Cardiac fibroblast (primary cell): ENCODE data around the gene GLIS1.

Experiments used
- DNase-seq, 2 donors: peaks; one replicate each; pipeline versions ENCODE4 v3.0.0 to v3.0.0-alpha.2; 2010; ENCODE audit warnings: low read depth in 2 of 2
- H3K4me3 ChIP-seq, 2 donors: replicated peaks in 1 of 2; 1 replicate in 1 of 2; 2 replicates in 1 of 2; pipeline ENCODE4 v1.5.1; 2011; ENCODE audit warnings: low read depth in 2 of 2, low read length in 2 of 2, mild to moderate bottlenecking in 2 of 2, moderate library complexity in 1 of 2
- CTCF ChIP-seq: IDR thresholded peaks from one replicate; pipeline ENCODE4 v1.5.1; 2011; ENCODE audit warnings: low read depth, mild to moderate bottlenecking, low read length, inconsistent platforms

Gene GLIS1

GRCh38 chr1:53693773-53694717 is 44.9 kb downstream of the GLIS1 start:
- peak in 1 of 2 donors; percentile 65 for DNase-seq
- no peak overlapping the region for H3K4me3 ChIP-seq
- TF ChIP-seq CTCF: no peak

- TF ChIP-seq CTCF: no peak
- DNase-seq: peak in 1 of 2 donors; percentile 12
- H3K4me3 ChIP-seq: no peak overlapping the region
These were observed 45.6 kb downstream of the GLIS1 start for GRCh38 chr1:53693339-53693738.

GRCh38 chr1:53691326-53691725 is 47.6 kb downstream of the GLIS1 start:
- TF ChIP-seq CTCF: no peak
- H3K4me3 ChIP-seq: no peak overlapping the region

GRCh38 chr1:53690411-53690810 is 48.6 kb downstream of the GLIS1 start:
- H3K4me3 ChIP-seq: no peak overlapping the region
- no peak for TF ChIP-seq CTCF
- no peak for DNase-seq

More at GRCh38 chr1:53691326-53691725, 47.6 kb downstream of the GLIS1 start:
- DNase-seq: no peak

GRCh38 chr1:53689736-53690326 is 49.1 kb downstream of the GLIS1 start:
- no peak for DNase-seq
- H3K4me3 ChIP-seq: no peak overlapping the region
- TF ChIP-seq CTCF: no peak

GRCh38 chr1:53689223-53689622 is 49.7 kb downstream of the GLIS1 start:
- no peak overlapping the region for H3K4me3 ChIP-seq
- DNase-seq: no peak
- no peak for TF ChIP-seq CTCF
